Activated CD8-positive, alpha-beta memory T cell treated with anti-CD3 and anti-CD28 coated beads, Interleukin-2, amount 50 U/mL, for 24 hours (primary cell): ENCODE measurements around the gene SLX4.
"Not testable (repeated sequence)": the region's sequence is repeated elsewhere in the genome, so short reads cannot be mapped to it uniquely, and the experiment has no call there.

Experiments used
- DNase-seq: peaks from one replicate; pipeline ENCODE4 v3.0.0-alpha.2; 2020; ENCODE audit errors: extremely low read depth

The SLX4 gene

DNA sequence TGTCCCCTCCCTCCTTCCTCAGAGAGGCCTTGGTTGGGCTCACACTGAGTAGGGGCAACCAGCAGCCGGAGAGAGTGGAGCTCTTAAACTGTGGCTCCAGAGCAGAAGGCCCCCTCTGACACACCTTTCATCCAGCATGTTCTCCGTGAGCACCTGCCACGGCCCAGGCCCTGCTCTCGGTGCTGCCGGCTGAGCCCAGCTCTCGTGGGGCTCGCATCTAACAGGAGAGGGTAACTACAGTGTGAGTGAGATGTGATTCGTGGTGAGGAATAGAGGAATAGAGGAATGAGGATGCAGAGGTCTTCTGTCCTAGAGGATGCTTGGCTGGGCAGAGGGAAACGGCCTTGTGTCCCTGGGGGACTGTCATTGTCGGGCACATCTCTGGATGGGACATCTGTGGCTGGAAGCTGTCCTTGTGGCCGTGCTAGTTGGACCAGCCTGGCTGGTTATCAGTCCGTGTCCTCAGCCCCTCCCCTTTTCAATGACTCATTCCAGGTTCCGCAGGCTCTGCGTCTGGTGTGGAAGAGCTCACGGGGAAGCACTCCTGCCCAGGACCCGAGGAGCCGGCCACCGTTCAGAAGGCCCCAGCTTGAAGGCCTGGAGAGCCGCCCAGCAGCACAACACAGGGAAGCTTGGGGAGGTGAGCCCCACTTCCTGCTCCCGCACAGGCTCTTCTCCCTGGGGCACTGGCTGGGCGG, 31.1 kb upstream of the SLX4 start:
- no peak for DNase-seq

DNA sequence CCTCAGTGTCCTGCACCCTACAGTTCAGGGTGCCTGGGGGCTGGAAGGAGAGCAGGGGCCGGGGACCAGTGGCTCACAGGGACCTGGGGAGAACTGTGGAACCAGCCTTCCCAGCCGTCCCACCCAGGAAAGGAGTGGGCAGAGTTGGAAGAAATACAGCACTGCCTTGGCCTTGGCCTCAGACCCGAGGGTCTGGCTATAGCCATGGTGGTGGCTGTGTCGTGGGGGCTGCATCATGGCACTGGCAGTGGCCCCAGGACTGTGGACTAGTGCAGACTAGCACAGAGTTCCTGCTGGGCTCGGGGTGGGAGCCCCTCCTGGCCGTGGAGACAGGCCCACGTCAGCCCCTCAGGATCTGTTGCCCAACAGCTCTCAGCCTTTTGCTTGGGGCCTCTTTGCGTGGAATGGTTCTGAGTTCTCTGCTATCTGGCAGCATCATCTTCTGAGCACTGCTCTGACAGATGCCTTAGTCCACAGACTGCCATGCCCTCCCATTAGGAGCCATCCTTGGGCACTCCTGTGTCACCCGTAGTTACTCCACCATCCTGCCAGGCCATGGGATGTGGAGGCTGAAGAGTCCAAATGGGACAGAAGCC, 30.5 kb upstream of the SLX4 start:
- no peak for DNase-seq

DNA sequence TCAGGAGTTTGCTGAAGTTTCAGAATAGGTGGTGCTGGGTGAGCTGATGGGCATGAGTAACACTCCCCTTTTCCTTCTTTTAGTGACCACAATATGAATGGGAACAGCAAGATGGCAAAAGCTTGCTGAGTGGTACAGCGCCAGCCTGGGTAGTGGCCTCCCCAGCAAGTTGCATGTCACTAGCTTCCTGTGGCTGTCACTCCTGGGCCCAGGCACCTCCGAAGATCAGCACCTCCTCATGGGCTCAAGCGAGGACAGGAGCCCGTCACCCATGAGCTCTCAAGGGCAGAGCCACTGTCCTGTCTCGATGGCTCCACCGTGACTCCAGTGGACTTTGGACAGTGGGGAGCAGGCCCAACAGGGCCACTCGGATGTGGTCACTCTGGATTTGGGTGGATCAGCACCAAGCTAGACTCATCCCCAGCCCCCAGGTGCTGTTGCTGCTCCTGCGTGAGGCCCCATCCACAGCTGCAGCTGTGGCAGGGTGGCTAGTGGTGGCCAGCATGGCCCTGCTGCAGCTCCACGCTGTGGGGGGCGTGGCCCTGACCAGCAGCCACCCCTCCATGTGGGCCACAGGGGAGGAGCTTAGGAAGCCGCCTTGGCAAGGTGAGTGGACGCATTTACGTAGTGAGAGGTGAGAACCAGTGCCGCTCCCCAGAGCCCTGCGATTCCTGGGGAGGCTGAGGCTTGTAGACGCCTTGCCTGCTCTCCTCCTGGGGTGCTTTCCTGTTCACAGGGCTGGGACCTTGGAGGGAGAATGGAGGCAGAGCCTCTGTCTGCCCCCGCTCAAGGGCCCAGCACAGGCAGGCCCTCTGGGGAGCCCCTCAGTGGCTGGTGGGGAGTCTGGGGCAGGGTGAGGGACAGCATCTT, 29.5 kb upstream of the SLX4 start:
- DNase-seq: no peak

DNA sequence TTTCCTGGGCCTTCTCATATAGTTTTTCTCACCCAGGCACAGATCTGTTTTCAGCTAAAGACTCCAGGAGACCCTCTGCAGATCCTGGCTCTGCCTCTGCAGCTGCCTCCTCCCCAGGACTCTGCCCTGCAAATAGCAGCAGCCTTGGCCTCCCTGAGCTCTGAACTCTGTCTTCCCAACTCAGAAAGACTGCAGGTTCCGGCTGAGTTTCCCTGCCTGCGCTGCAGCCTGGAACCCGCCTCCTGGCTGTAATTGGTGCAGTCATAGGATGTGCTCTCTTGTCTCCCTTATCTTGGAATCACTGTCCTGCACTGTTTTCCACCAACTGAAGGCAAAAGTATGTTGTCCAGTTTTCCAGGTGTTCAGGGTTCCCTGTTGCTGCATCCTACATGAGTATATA, 28.8 kb upstream of the SLX4 start:
- no peak for DNase-seq

DNA sequence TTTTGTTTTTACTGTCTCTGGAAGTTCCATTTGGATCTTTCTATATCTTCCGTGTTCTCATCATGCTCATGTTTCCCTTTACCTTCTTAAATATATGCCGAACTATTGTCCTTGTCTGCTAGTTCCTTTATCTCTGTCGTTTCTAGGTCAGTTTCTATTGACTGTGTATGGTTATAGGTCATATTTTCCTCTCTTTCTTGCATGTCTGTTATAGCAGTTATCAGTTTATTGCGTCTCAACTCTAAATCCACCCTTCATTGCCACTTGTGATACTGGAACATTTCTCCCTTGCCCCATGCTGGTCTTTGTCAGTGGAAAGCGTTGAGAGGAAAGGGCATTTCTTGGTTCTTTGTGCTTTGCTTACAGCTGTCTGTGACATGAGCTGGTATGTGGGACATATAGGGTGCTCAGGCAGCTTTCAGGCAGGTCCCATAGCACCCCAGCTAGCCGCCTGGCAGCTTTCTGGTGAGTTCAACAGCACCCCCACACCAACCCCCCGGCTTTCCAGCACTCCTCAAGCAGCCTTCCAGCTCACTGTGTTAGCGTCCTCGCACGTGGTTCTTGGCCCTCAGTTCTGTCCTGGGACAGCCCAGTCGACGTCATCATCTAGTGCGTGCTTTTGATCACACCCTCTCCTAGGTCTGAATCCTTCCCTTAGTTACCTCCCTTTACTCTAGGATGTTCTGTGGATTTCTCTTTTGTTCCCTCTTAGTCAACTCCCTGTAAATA, 27.7 kb upstream of the SLX4 start:
- DNase-seq: no peak

DNA sequence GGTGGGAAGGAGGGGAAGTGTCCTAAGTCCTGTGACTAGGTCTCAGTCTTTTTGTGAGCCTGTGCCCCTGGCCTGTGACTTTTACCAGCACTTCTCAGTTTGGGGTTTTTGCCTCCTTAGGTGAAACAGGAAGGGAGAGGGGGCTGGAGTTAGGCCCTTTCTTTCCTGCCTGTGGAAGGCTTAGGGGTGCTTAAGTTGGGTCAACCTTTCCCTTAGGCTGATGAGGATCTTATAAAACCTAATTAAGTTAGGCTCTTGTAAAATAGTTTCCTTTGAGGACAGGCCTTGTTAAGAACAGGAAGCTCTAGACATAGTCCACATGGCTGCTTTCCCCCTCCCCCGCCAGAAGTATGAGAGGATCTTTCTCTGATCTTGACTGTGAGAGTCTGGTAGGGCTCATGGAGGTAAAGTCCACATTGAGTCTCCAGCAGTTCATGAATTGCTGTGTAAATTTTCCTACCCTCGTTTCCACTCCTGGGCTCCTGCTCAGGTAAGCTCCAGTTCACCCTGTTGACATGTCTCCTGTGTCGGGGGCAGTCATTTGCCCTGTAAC, 26.0 kb upstream of the SLX4 start:
- no peak for DNase-seq

DNA sequence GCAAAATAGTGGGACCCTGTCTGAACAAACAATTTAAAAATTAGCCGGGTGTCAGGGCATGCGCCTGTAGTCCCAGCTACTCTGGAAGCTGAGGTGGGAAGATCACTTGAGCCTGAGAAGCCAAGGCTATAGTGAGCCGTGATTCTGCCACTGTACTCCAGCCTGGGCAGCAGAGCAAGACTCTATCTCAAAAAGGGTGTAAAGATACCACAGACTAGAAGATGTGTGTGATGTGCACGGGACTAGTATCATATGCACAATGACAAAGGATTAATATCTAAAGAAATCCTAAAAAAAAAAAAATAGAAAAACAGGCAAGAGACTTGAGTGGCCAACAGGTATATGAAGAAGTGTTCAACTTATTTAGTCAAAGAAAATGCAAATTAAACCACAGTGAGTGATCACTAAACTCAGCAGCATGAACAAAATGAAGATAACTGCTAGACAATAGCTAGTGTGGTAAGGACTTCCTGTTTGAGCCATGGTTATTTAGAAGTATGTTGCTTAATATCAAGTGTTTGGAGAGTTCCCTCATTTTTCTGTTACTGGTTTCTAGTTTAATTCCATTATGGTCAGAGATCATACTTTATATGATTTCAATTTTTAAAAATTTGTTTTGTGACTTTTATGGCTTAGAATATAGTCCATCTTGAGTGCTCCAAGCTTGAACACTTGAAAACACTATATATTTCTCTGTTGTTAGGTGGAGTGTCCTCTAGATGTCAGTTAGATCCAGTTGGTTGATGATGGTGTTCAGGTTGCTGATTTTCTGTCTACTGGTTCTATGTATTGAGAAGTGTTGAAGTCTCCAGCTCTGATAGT, 14.7 kb upstream of the SLX4 start:
- DNase-seq: no peak

DNA sequence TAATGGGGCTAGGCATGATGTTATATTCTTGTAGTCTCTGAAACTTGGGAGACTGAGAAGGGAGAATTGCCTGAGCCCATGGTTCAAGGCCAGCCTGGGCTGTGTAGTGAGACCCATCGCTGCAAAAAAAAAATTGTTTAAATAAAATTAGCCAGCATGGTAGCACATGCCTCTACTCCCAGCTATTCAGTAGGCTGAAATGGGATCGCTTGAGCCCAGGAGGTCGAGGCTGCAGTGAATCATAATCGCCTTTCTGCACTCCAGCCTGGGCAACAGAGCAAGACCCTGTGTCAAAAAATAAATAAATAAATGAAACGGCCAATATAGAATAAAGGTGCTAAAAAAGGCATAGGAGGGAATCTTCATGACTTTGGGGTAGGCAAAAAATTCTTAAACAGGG, 13.9 kb upstream of the SLX4 start:
- no peak for DNase-seq

DNA sequence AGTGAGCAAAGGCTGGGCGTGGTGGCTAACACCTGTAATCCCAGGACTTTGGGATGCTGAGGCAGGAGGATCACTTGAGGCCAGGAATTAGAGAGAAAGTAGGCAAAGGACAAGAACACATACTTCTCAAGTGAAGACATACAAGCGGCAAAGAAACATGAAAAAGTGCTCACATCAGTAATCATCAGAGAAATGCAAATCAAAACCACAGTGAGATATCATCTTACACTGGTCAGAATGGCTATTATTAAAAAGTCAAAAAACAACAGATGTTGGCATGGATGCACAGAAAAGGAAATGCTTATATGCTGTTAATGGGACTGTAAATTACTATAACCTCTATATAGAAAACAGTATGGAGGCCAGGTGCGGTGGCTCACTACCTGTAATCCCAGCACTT, 12.2 kb upstream of the SLX4 start:
- no peak for DNase-seq

DNA sequence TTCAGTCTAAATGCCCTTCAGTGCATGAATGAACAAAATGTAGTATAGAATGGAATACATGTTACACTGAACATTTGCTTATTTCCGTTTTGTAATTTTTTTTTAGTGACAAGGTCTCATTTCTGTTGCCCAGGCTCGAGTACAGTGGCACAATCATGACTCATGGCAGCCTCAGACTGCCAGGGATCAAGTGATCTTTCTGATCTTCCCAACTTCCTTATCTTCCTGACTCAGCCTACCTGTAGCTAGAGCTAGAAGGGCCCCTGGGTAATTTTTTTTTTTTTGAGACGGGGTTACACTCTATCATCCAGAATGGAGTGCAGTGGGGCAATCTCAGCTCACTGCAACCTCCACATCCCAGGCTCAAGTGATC, 7.3 kb upstream of the SLX4 start:
- DNase-seq: no peak

DNA sequence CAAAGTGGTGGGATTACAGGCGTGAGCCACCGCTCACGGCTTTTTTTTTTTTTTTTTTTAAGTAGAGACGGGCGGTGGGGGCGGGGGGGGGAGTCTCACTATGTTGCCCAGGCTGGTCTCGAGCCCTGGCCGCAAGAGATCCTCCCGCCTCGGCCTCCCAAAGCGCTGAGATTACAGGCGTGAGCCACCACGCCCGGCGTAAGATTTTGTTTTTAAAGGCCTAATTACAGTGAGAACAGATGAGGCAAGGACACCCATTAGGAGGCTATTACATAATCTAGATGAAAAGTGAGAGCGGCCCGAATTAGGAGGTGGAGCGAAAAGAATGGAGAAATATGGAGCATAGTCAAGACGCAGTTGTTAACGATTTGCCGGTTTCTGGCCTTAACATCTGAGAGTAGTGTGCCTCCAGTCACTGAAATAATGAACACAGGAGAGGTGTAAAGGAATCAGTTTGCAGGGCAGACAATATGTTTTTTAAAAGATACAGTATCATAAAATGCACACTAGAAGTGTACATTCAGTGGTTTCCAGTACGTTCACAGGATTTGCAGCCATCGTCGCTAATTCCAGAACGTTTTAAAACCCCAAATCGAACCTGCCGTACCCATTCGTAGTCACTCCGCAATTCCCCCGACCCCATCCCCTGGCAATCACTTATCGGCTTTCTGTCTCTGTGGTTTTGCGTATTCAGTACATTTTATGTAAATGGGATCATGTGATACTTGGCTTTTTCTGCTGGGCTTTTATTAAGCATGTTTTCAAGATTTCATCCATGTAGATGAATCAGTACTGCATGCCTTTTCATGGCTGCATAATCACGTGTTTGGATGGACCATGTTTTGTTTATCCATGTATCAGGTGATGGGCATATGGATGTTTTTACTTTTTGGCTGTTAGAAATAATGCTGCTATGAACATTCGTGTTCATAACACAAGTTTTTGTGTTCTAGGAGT, 1.4 kb upstream of the SLX4 start:
- DNase-seq: no peak

DNA sequence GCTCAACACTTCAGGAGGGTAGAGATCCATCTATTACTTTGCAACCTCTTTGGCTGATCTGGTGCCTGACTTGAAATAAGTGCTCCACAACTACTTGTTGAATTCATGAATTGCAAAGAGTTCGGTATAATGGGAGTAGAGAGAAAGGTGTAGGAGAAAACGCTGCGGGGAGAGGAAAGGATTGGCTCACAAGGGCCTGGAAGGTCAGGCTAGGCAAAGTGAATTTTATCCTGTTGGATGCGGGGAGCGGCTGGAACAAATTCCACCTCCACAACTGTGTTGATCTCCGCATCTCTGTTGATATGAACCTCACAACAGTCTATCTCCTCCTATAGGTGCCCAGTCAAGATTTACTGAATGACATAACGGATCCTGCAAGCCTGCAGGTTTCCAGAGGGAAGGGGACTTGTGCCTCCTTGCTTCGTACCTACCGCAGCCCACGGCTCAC, 684 bp downstream of the SLX4 start:
- no peak for DNase-seq

DNA sequence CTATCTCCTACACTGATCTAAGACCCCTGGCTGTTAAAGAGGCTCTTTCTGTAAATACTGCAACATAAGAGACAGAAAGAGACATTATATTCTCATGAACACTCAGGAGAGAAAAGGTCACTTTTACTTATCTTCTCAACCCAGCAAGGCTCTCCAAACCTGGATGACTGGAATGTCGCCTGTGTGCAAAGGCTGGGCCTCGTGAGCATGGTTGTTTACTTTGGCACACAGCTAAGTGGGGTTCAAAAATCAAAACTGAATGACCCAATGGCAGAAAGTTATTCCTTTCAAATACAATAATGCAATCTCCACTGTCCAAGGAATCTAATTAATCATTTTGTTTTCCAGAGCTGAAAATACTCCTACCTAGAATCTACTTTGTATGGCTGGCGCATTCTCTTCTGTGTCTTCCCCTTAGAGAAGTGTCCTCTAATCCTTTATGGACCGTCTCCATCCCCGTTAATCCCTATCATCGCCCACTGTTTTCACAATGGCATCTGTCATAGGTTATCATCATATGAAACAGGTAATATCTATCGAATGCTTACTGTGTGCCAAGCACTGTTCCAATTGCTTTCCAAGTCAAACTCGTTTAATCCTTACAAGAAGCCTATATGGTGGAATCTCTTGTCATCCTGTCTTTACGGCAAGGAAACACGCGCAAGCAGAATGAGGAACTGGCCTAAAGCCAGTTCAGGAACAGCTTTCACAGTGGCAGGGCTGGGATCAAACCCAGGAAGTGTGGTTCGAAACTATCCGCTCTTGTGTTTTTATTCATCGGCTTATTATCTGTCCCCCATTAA, 1.3 kb downstream of the SLX4 start:
- DNase-seq: no peak

DNA sequence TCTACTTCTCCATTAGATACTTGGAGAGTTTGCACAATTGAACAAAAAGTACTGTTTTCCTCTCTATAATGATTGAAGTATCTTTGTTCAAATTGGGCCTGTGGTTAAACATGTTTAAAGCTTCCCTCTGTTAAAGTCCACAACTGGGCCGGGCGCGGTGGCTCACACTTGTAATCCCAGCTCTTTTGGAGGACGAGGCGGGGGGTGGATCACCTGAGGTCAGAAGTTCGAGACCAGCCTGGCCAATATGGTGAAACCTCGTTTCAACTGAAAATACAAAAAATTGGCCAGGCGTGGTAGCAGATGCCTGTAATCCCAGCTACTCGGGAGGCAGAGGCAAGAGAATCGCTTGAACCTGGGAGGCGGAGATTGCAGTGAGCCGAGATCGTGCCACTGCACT, 2.4 kb downstream of the SLX4 start:
- DNase-seq: not testable (repeated sequence)

DNA sequence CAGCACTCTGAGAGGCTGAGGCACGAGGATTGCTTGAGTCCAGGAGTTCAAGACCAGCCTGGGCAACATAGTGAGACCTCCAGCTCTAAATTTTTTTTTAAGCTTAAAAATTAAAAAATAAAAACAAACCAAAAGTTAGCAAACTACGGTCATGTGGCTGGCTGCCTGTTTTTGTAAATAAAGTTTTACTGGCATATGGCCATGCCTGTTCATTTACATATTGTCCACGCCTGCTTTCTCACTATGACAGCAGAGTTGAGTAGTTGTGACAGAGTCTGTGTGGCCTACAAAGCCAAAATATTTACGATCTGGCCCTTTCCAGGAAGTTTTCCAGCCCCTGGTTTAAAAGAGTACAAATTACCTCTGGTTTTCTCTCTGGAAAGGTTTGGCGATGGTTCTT, 3.3 kb downstream of the SLX4 start:
- no peak for DNase-seq

DNA sequence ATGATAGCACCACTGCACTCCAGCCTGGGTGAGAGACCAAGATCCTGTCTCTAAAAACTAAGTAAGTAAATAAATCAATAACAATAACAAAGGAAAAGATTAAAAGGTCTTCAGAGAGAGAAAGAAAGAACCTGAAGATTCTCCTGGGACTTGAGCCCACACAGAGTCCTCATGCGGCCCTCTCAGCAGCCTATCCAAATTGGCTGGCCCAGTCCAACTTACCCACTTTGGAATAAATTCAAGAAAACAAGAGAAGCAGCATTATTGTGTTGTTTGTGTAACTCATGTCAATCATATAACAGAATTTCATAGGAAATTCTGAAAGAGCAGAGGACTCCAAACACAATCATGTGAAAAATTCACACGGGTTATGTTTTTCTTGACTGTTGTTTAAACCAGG, 3.8 kb downstream of the SLX4 start:
- no peak for DNase-seq

DNA sequence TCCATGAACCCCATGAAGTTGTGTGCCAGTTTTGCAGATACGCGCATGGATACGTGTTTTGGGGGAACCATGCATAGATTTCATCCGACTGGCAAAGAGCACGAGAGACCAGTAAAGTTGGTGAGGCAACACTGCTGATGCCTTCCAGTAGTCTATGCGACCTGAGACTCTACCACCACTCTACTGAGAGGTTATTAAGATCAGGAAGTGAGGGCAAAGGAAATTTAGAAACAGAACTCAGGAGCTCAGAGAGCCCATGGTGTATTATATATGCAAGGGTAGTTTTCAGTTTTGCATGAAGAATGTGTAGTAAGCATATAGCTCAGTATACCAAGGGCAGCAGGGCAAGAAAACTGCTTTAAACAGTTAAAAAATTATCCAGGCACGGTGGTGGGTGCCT, 4.2 kb downstream of the SLX4 start:
- DNase-seq: no peak

DNA sequence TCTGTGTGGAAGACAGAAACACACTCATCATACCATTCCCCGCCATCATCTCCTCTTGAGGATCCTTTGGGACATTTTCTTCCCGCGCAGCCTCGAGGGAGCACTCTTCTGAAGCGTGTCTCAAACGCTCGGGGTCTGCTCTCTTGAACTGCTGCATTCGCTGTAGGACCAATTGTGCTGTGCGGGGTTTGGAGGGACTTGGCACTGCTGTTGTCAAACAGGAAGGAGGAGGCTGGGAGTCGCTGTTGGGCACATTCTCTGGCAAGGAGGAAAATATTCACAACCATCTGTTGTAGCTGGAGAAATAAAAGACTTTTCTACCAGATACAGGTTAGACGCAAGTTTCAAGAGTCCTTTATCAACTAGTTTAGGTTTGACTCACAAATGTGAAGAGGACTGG, 5.0 kb downstream of the SLX4 start:
- no peak for DNase-seq

DNA sequence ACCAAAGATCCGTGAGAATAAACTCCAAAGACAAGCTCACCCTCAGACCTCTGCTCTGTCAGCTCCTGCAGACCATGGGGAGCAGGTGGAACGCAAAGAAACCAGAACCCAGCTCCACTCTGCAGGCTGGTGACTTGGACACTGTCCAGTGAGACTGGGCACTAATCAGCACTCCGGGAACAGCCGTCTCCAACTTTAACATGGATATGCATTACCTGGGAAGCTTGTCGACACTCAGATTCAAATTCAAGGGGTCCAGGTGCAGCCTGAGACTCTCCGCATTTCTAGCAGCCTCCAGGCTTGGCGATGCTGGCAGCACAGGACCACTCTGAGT, 9.1 kb downstream of the SLX4 start:
- DNase-seq: no peak
